Superior temporal gyrus (tissue), 1 donor: ENCODE data around the gene HOXC5.

Experiments
- DNase-seq: peaks from one replicate; pipeline ENCODE4 v3.0.0-alpha.2; 2016; ENCODE audit errors: extremely low spot score

HOXC5 gene

GRCh38 chr12:54032627-54033100 lies at the start of gene HOXC5:
Gene HOXC5 (plus strand): TSS chr12:54033050. CDS start chr12:54033123, 73 bp downstream.
- DNase-seq = peak; percentile 48

- no peak for DNase-seq
These were observed 49.3 kb upstream of the HOXC5 start for GRCh38 chr12:53983568-53983949.

- no peak for DNase-seq
These were observed 48.8 kb upstream of the HOXC5 start for GRCh38 chr12:53983950-53984572.

- DNase-seq = peak; percentile 23
These were observed 47.8 kb upstream of the HOXC5 start, which contains the start of gene HOXC10 for GRCh38 chr12:53984901-53985691. Gene HOXC10 (plus strand): TSS chr12:53985146. CDS start chr12:53985260, 114 bp downstream.

- DNase-seq = no peak
These were observed 47.2 kb upstream of the HOXC5 start for GRCh38 chr12:53985692-53985993.

- no peak for DNase-seq
These were observed 46.7 kb upstream of the HOXC5 start for GRCh38 chr12:53985994-53986685.

- no peak for DNase-seq
These were observed 46.0 kb upstream of the HOXC5 start for GRCh38 chr12:53986686-53987483.

GRCh38 chr12:53987787-53988230 lies 45.0 kb upstream of the HOXC5 start:
- no peak for DNase-seq

GRCh38 chr12:53988541-53989226 lies 44.2 kb upstream of the HOXC5 start:
- DNase-seq = no peak

GRCh38 chr12:53989227-53990113 lies 43.4 kb upstream of the HOXC5 start:
- DNase-seq = peak; percentile 31

- no peak for DNase-seq
These were observed 42.4 kb upstream of the HOXC5 start for GRCh38 chr12:53990311-53991076.

GRCh38 chr12:53991077-53991460 lies 41.8 kb upstream of the HOXC5 start:
- no peak for DNase-seq

- DNase-seq = no peak
These were observed 40.4 kb upstream of the HOXC5 start for GRCh38 chr12:53992377-53992889.

GRCh38 chr12:53993162-53994008 lies 39.5 kb upstream of the HOXC5 start:
- no peak for DNase-seq

GRCh38 chr12:53994009-53994263 lies 38.9 kb upstream of the HOXC5 start:
- DNase-seq = no peak

GRCh38 chr12:53994264-53995001 lies 38.4 kb upstream of the HOXC5 start:
- DNase-seq = no peak

- DNase-seq = no peak
These were observed 37.9 kb upstream of the HOXC5 start for GRCh38 chr12:53995002-53995377.
